HG02970 (cell line): Measurements from ENCODE around the gene FAM25G.
"Not testable (repeated sequence)": the region's sequence is repeated elsewhere in the genome, so short reads cannot be mapped to it uniquely, and the experiment has no call there.

ENCODE experiments used
- ATAC-seq: cut with Tn5 transposase; IDR thresholded peaks from one replicate; pipeline ENCODE4 v1.9.1; 2021; ENCODE audit warnings: mild to moderate bottlenecking, moderate library complexity, moderate number of reproducible peaks; ENCODE audit not compliant: unreplicated experiment, low FRiP score

The FAM25G gene

GRCh38 chr10:47491600-47491999 is at the start of gene FAM25G:
Gene FAM25G (minus strand): TSS chr10:47491700. CDS start chr10:47491674, 26 bp downstream.
- not testable (repeated sequence) for ATAC-seq

GRCh38 chr10:47536430-47536829 is 44.9 kb upstream of the FAM25G start:
- not testable (repeated sequence) for ATAC-seq

GRCh38 chr10:47523475-47523874 is 32.0 kb upstream of the FAM25G start, which contains the start of gene AGAP9:
Gene AGAP9 (minus strand): TSS chr10:47523638. CDS start chr10:47523526, 112 bp downstream.
- not testable (repeated sequence) for ATAC-seq

- not testable (repeated sequence) for ATAC-seq
Observed at GRCh38 chr10:47502313-47502712, 10.8 kb upstream of the FAM25G start.

- ATAC-seq: not testable (repeated sequence)
Observed at GRCh38 chr10:47494226-47494625, 2.7 kb upstream of the FAM25G start.

GRCh38 chr10:47489630-47490029 is 1.9 kb downstream of the FAM25G start:
- ATAC-seq: not testable (repeated sequence)

- ATAC-seq: not testable (repeated sequence)
Observed at GRCh38 chr10:47485943-47486342, 5.6 kb downstream of the FAM25G start.

GRCh38 chr10:47484786-47485185 is 6.7 kb downstream of the FAM25G start:
- not testable (repeated sequence) for ATAC-seq

GRCh38 chr10:47483923-47484322 is 7.6 kb downstream of the FAM25G start, which contains the start of gene ANXA8:
Gene ANXA8 (minus strand): TSS chr10:47484115. CDS start chr10:47483933, 182 bp downstream.
- not testable (repeated sequence) for ATAC-seq

- not testable (repeated sequence) for ATAC-seq
Observed at GRCh38 chr10:47482367-47482766, 9.1 kb downstream of the FAM25G start.

- ATAC-seq: not testable (repeated sequence)
Observed at GRCh38 chr10:47481768-47482181, 9.7 kb downstream of the FAM25G start.

GRCh38 chr10:47481182-47481766 is 10.2 kb downstream of the FAM25G start:
- ATAC-seq: not testable (repeated sequence)

GRCh38 chr10:47480133-47480532 is 11.4 kb downstream of the FAM25G start:
- not testable (repeated sequence) for ATAC-seq

GRCh38 chr10:47478114-47478513 is 13.4 kb downstream of the FAM25G start:
- not testable (repeated sequence) for ATAC-seq

- not testable (repeated sequence) for ATAC-seq
Observed at GRCh38 chr10:47477078-47477477, 14.4 kb downstream of the FAM25G start.

- not testable (repeated sequence) for ATAC-seq
Observed at GRCh38 chr10:47475101-47475500, 16.4 kb downstream of the FAM25G start.

GRCh38 chr10:47473516-47473915 is 18.0 kb downstream of the FAM25G start:
- ATAC-seq: not testable (repeated sequence)

GRCh38 chr10:47472647-47473046 is 18.9 kb downstream of the FAM25G start:
- ATAC-seq: not testable (repeated sequence)

GRCh38 chr10:47472072-47472471 is 19.4 kb downstream of the FAM25G start:
- ATAC-seq: not testable (repeated sequence)

GRCh38 chr10:47468731-47469528 is 22.6 kb downstream of the FAM25G start:
- ATAC-seq: not testable (repeated sequence)

GRCh38 chr10:47467957-47468356 is 23.5 kb downstream of the FAM25G start:
- not testable (repeated sequence) for ATAC-seq
